C4-2B (cell line): ENCODE results near the gene SH3RF1.

Source experiments
- ZFX ChIP-seq: fragments of 450-650 bp; IDR thresholded peaks from 2 replicates; pipeline ENCODE4 v1.6.1; 2017
- TF ChIP-seq, protein P1 (sequence below): fragments of 450-650 bp; conservative IDR thresholded peaks from 2 replicates; pipeline ENCODE4 v1.5.1; 2017; ENCODE audit warnings: mild to moderate bottlenecking

GRCh38 chr4:169208516-169208915 lies 62.2 kb downstream of the SH3RF1 start:
- TF ChIP-seq, protein P1, sequence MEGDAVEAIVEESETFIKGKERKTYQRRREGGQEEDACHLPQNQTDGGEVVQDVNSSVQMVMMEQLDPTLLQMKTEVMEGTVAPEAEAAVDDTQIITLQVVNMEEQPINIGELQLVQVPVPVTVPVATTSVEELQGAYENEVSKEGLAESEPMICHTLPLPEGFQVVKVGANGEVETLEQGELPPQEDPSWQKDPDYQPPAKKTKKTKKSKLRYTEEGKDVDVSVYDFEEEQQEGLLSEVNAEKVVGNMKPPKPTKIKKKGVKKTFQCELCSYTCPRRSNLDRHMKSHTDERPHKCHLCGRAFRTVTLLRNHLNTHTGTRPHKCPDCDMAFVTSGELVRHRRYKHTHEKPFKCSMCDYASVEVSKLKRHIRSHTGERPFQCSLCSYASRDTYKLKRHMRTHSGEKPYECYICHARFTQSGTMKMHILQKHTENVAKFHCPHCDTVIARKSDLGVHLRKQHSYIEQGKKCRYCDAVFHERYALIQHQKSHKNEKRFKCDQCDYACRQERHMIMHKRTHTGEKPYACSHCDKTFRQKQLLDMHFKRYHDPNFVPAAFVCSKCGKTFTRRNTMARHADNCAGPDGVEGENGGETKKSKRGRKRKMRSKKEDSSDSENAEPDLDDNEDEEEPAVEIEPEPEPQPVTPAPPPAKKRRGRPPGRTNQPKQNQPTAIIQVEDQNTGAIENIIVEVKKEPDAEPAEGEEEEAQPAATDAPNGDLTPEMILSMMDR, result no peak
- TF ChIP-seq ZFX, result no peak
